Prostate gland (tissue), 2 donors: ENCODE data around the gene FBP1. TPM values are rescaled to one million over a fixed set of nuclear protein-coding genes. Genes with fewer than 3 reads are reported as not detected.

Experiments
- DNase-seq: peaks from one replicate; pipeline ENCODE4 v3.0.0-alpha.2; 2019; ENCODE audit warnings: low spot score
- H3K27ac ChIP-seq, 2 donors: fragments of 200-600 bp; sonication (generic); 2 replicates each; pipeline ENCODE4 v1.5.1; 2017 to 2019
- H3K27me3 ChIP-seq: fragments of 200-600 bp; sonication (generic); replicated peaks from 2 replicates; pipeline ENCODE4 v1.5.1; 2019; ENCODE audit not compliant: insufficient read depth
- H3K36me3 ChIP-seq, 2 donors: fragments of 200-600 bp; sonication (generic); 1 replicate in 1 of 2; 2 replicates in 1 of 2; pipeline versions ENCODE4 v1.5.1 to v1.8.1; 2017 to 2019
- H3K4me1 ChIP-seq: fragments of 200-600 bp; sonication (generic); replicated peaks from 2 replicates; pipeline ENCODE4 v1.5.1; 2019
- H3K4me3 ChIP-seq, 2 donors: fragments of 200-600 bp; sonication (generic); 2 replicates each; pipeline ENCODE4 v1.5.1; 2017 to 2019
- H3K9me3 ChIP-seq: fragments of 200-600 bp; sonication (generic); 2 replicates; pipeline ENCODE4 v1.5.1; 2017
- CTCF ChIP-seq, 4 experiments: fragments of 200-600 bp in 2 of 4; fragments of 450-650 bp in 2 of 4; sonication (generic) in 2 of 4; IDR thresholded peaks; 1 replicate in 3 of 4; 2 replicates in 1 of 4; pipeline ENCODE4 v1.5.1; 2016 to 2019; ENCODE audit warnings: antibody characterized with exemption in 4 of 4, mild to moderate bottlenecking in 2 of 4, moderate library complexity in 2 of 4
- POLR2A ChIP-seq: fragments of 450-650 bp; IDR thresholded peaks from one replicate; pipeline ENCODE4 v1.6.1; 2016; ENCODE audit warnings: antibody characterized with exemption, mild to moderate bottlenecking
- POLR2AphosphoS5 ChIP-seq: sonication (generic); formaldehyde crosslinking; IDR thresholded peaks from one replicate; pipeline ENCODE4 v1.6.1; 2017; ENCODE audit warnings: antibody characterized with exemption
- WGBS: methylation state at CpG from one replicate; pipeline ENCODE4 v1.1.5; 2018; 5-methylcytosine and 5-hydroxymethylcytosine counted together
- intact Hi-C: fragments of 100-400 bp; cut with DNase I; formaldehyde crosslinking; loops from one replicate; pipeline ENCODE4 v1.14.2; 2022
- total RNA-seq, 2 donors: library from RNA; depleted of rRNA; stranded (reverse); fragments of >200 nt; gene quantifications; one replicate each; pipeline ENCODE4 v1.1.0, GENCODE V29; 2016

Gene FBP1
- total RNA-seq, 2 donors from 2014 or later, result 19.5 to 41.4 TPM

- Histone ChIP-seq H3K9me3 (no peaks in the 10 kb centered on the region), H3K27me3 (no peaks in the 10 kb centered on the region), H3K27ac (no peak overlapping the region), H3K4me1 (no peaks in the 10 kb centered on the region), H3K4me3 (no peak overlapping the region), H3K36me3 (no peaks in the 10 kb centered on the region)
- 95% methylated on average over 8 of the region's 8 CpGs for whole genome bisulfite sequencing
- no peak for TF ChIP-seq CTCF (IDR thresholded peaks at IDR 0.05)
- TF ChIP-seq POLR2AphosphoS5, result no peak
- TF ChIP-seq POLR2A, result no peak
- DNase-seq, result no peak
- intact Hi-C loops, result no loop called here
Observed at GRCh38 chr9:94643176-94643575, 3.9 kb upstream of the FBP1 start.

- H3K36me3 ChIP-seq, result no peaks in the 10 kb centered on the region
- H3K4me3 ChIP-seq, result no peak overlapping the region
- no peak for TF ChIP-seq CTCF (IDR thresholded peaks at IDR 0.05)
- no peak for TF ChIP-seq POLR2AphosphoS5
- no peak for TF ChIP-seq POLR2A
- H3K4me1 ChIP-seq, result no peaks in the 10 kb centered on the region
- no peaks in the 10 kb centered on the region for H3K27me3 ChIP-seq
- intact Hi-C loops, result no loop called here
- no peak overlapping the region for H3K27ac ChIP-seq
- WGBS, result 82% methylated on average over 5 of the region's 5 CpGs
- no peak for DNase-seq
- H3K9me3 ChIP-seq, result no peaks in the 10 kb centered on the region
Observed at GRCh38 chr9:94642501-94642900, 3.2 kb upstream of the FBP1 start.

- Histone ChIP-seq H3K4me1 (no peaks in the 10 kb centered on the region), H3K27me3 (no peaks in the 10 kb centered on the region), H3K9me3 (no peaks in the 10 kb centered on the region), H3K36me3 (no peaks in the 10 kb centered on the region), H3K27ac (no peak overlapping the region), H3K4me3 (peak overlapping the region in 1 of 2 donors; percentile 50)
- DNase-seq, result no peak
- intact Hi-C loops, result no loop called here
- 85% methylated on average over 15 of the region's 15 CpGs for WGBS
- TF ChIP-seq CTCF (IDR thresholded peaks at IDR 0.05) (no peak), POLR2A (no peak), POLR2AphosphoS5 (no peak)
Observed at GRCh38 chr9:94639999-94640376, 670 bp upstream of the FBP1 start.

GRCh38 chr9:94638335-94639060 lies 820 bp downstream of the FBP1 start:
- Histone ChIP-seq H3K36me3 (no peaks in the 10 kb centered on the region), H3K27ac (no peak overlapping the region), H3K9me3 (no peaks in the 10 kb centered on the region), H3K4me1 (no peaks in the 10 kb centered on the region), H3K27me3 (no peaks in the 10 kb centered on the region), H3K4me3 (peak overlapping the region; percentile 32 to 50)
- intact Hi-C loops, result no loop called here
- no peak for DNase-seq
- TF ChIP-seq POLR2A (no peak), POLR2AphosphoS5 (no peak), CTCF (IDR thresholded peaks at IDR 0.05) (no peak)
- WGBS, result 78% methylated on average over 17 of the region's 17 CpGs

GRCh38 chr9:94632737-94633136 lies 6.6 kb downstream of the FBP1 start:
- H3K27me3 ChIP-seq, result no peaks in the 10 kb centered on the region
- WGBS, result 9% methylated on average over 5 of the region's 5 CpGs
- H3K9me3 ChIP-seq, result no peaks in the 10 kb centered on the region
- peaks cover 13% of the 10 kb centered on the region for H3K4me1 ChIP-seq
- H3K36me3 ChIP-seq, result no peaks in the 10 kb centered on the region
- peak overlapping the region in 1 of 2 donors; percentile 61 for H3K27ac ChIP-seq
- peak; percentile 23 for TF ChIP-seq POLR2AphosphoS5
- TF ChIP-seq POLR2A, result no peak
- no peak for DNase-seq
- H3K4me3 ChIP-seq, result no peak overlapping the region
- intact Hi-C loops, result no loop called here
